Bronchial epithelial cell (primary cell): ENCODE data around the gene HDAC8. TPM values are rescaled to one million over a fixed set of nuclear protein-coding genes. Genes with fewer than 3 reads are reported as not detected.

Source experiments
- DNase-seq: peaks from one replicate; pipeline ENCODE4 v3.0.0-alpha.2; 2010; ENCODE audit warnings: low read depth
- FAIRE-seq: peaks from 2 replicates; lab custom pipeline; 2011; peaks lifted over from hg19 to GRCh38; lab: Jason Lieb, UNC
- H3K27me3 ChIP-seq: 2 replicates; pipeline ENCODE4 v1.5.1; 2011; ENCODE audit warnings: low read length; ENCODE audit not compliant: control insufficient read depth, insufficient read depth
- H3K36me3 ChIP-seq: 2 replicates; pipeline ENCODE4 v1.5.1; 2011; ENCODE audit warnings: low read length; ENCODE audit not compliant: control insufficient read depth, insufficient read depth
- H3K4me3 ChIP-seq: 2 replicates; pipeline ENCODE4 v1.5.1; 2011; ENCODE audit warnings: mild to moderate bottlenecking, low read depth, low read length, control low read depth
- CTCF ChIP-seq: IDR thresholded peaks from 2 replicates; pipeline ENCODE4 v1.5.1; 2011; ENCODE audit warnings: mild to moderate bottlenecking, moderate library complexity, low read length, control low read depth, inconsistent platforms; ENCODE audit not compliant: insufficient read depth, severe bottlenecking
- total RNA-seq: library from RNA; depleted of rRNA; stranded (reverse); fragments of >200 nt; gene quantifications from 2 replicates; pipeline ENCODE4 v1.2.1, GENCODE V29; 2014

Gene HDAC8
- total RNA-seq, 1 donor from 2014 or later, result 17.6 TPM

GRCh38 chrX:72352786-72353185, 219.9 kb downstream of the HDAC8 start:
- H3K4me3 ChIP-seq, result no peak overlapping the region
- no peaks in the 10 kb centered on the region for H3K27me3 ChIP-seq
- DNase-seq, result no peak
- FAIRE-seq, result no peak
- peaks cover 2% of the 10 kb centered on the region for H3K36me3 ChIP-seq
- TF ChIP-seq CTCF, result no peak

- DNase-seq (no peak), FAIRE-seq (no peak)
- TF ChIP-seq CTCF, result no peak
Observed at GRCh38 chrX:72351606-72352334, 220.9 kb downstream of the HDAC8 start.

GRCh38 chrX:72349190-72349589, 223.5 kb downstream of the HDAC8 start:
- no peaks in the 10 kb centered on the region for H3K27me3 ChIP-seq
- H3K4me3 ChIP-seq, result no peak overlapping the region
- no peak for TF ChIP-seq CTCF
- peaks cover 2% of the 10 kb centered on the region for H3K36me3 ChIP-seq
- no peak for FAIRE-seq
- no peak for DNase-seq

More at GRCh38 chrX:72351606-72352334, 220.9 kb downstream of the HDAC8 start:
- peaks cover 2% of the 10 kb centered on the region for H3K36me3 ChIP-seq
- no peak overlapping the region for H3K4me3 ChIP-seq
- H3K27me3 ChIP-seq, result no peaks in the 10 kb centered on the region

GRCh38 chrX:72348247-72348979, 224.2 kb downstream of the HDAC8 start:
- Histone ChIP-seq H3K27me3 (no peaks in the 10 kb centered on the region), H3K36me3 (peaks cover 2% of the 10 kb centered on the region), H3K4me3 (no peak overlapping the region)
- FAIRE-seq, result no peak
- TF ChIP-seq CTCF, result no peak
- no peak for DNase-seq

GRCh38 chrX:72347366-72347765, 225.3 kb downstream of the HDAC8 start:
- no peak for DNase-seq
- no peak for TF ChIP-seq CTCF
- Histone ChIP-seq H3K36me3 (peaks cover 2% of the 10 kb centered on the region), H3K27me3 (no peaks in the 10 kb centered on the region), H3K4me3 (no peak overlapping the region)
- FAIRE-seq, result no peak
